Measurements from ENCODE around the gene CPEB4. TPM values are rescaled to one million over a fixed set of nuclear protein-coding genes. Genes with fewer than 3 reads are reported as not detected.

The CPEB4 gene
- total RNA-seq, 1 experiment from 2014 or later = 8.7 TPM

- H3K4ac ChIP-seq (ENCODE audit: low read depth, low read length) = no peak overlapping the region
- H3K9ac ChIP-seq (ENCODE audit: extremely low read depth, insufficient read length, low read length) = no peak overlapping the region
- no CpG with 5 or more reads among the region's 2 CpGs for WGBS (ENCODE audit: extremely low coverage, insufficient read length, low lambda C conversion rate)
- no peak overlapping the region for H2AFZ ChIP-seq (ENCODE audit: low read length)
- H3K23me2 ChIP-seq (ENCODE audit: insufficient read length, low read depth, low read length, poor library complexity, severe bottlenecking) = no peaks in the 10 kb centered on the region
- Mint-ChIP-seq H3K4me1 (peaks cover 15 to 20% of the 10 kb centered on the region in 2 experiments), H3K27ac (no peak overlapping the region; a peak in 1 of 7 replicates), H3K27me3 (ENCODE audit: low read depth) (no peaks in the 10 kb centered on the region; the same call in 1 of the 2 replicates), H3K36me3 (ENCODE audit: insufficient read depth in 1 of 3, low read depth in 3 of 3) (no peaks in the 10 kb centered on the region), H3K4me3 (no peak overlapping the region), H3K9me3 (0 out of 5 replicates have a peak, but pooled peaks cover 0 to 2% of the 10 kb centered on the region in 2 experiments)
- no peak for TF ChIP-seq CTCF (conservative IDR thresholded peaks at IDR 0.05)
- H4K8ac ChIP-seq (replicated peaks; ENCODE audit: insufficient read length, low read depth, low read length) = no peak overlapping the region
- no peak overlapping the region for H2BK5ac ChIP-seq (ENCODE audit: insufficient read length, low read length)
- no peaks in the 10 kb centered on the region for H3K27me3 ChIP-seq (ENCODE audit: insufficient read depth, low read length)
- no peak overlapping the region for H2BK20ac ChIP-seq (ENCODE audit: low read depth, low read length, poor library complexity, severe bottlenecking)
- no peak overlapping the region for H2BK120ac ChIP-seq (ENCODE audit: low read depth, low read length, poor library complexity, severe bottlenecking)
- H2BK12ac ChIP-seq (ENCODE audit: insufficient read length, low read depth, low read length) = no peak overlapping the region
- H3K23ac ChIP-seq (ENCODE audit: insufficient read length, low read depth, low read length) = no peak overlapping the region
- H3K79me1 ChIP-seq (ENCODE audit: insufficient read depth, low read depth, low read length, poor library complexity, severe bottlenecking) = no peaks in the 10 kb centered on the region
- no peak overlapping the region for H3K18ac ChIP-seq (ENCODE audit: insufficient read length, low read depth, low read length)
- H2AK5ac ChIP-seq (ENCODE audit: insufficient read length, low read length) = no peak overlapping the region
- no peak overlapping the region for H3K56ac ChIP-seq (ENCODE audit: insufficient read length, low read depth, low read length)
- no peak overlapping the region for H4K5ac ChIP-seq (ENCODE audit: insufficient read length, low read depth, low read length)
- no peak overlapping the region for H3K27ac ChIP-seq (ENCODE audit: insufficient read length, low read depth, low read length)
- no peak overlapping the region for H3K14ac ChIP-seq (ENCODE audit: insufficient read depth, low read length)
- H3K4me1 ChIP-seq (ENCODE audit: insufficient read depth, low read length) = no peaks in the 10 kb centered on the region
- no peak overlapping the region for H4K91ac ChIP-seq (ENCODE audit: insufficient read length, low read depth, low read length)
- no peaks in the 10 kb centered on the region for H3K9me3 ChIP-seq (ENCODE audit: control insufficient read depth, low read depth, low read length)
- no peak for DNase-seq
- H3T11ph ChIP-seq (ENCODE audit: low read length) = no peak overlapping the region
- no peaks in the 10 kb centered on the region for H4K20me1 ChIP-seq (ENCODE audit: control insufficient read depth, insufficient read depth, insufficient read length)
- H2BK15ac ChIP-seq (ENCODE audit: low read depth, low read length) = no peak overlapping the region
- H3K79me2 ChIP-seq (ENCODE audit: insufficient read depth, low read length) = no peaks in the 10 kb centered on the region; the same call in 1 of the 2 replicates
- H3K4me2 ChIP-seq (ENCODE audit: insufficient read depth, insufficient read length, low read length) = no peak overlapping the region
These were observed 3.6 kb upstream of the CPEB4 start for GRCh38 chr5:173884402-173885053.

Measured in H9 (cell line).